H9 (cell line): ENCODE measurements around the gene PEX16. TPM values are rescaled to one million over a fixed set of nuclear protein-coding genes. Genes with fewer than 3 reads are reported as not detected.

Experiments
- DNase-seq: peaks from one replicate; pipeline ENCODE4 v3.0.0-alpha.2; 2017
- H2AFZ ChIP-seq: one replicate; pipeline ENCODE4 v1.6.1; 2013; ENCODE audit warnings: mild to moderate bottlenecking, low read length, control low read depth, moderate library complexity
- H2AK5ac ChIP-seq: 2 replicates; pipeline ENCODE4 v1.6.1; 2013; ENCODE audit warnings: low read length, control low read depth, mixed read lengths; ENCODE audit not compliant: insufficient read length
- H2BK120ac ChIP-seq: one replicate; pipeline ENCODE4 v1.6.1; 2013; ENCODE audit warnings: low read depth, mild to moderate bottlenecking, low read length, control low read depth, inconsistent platforms; ENCODE audit not compliant: poor library complexity, severe bottlenecking
- H2BK12ac ChIP-seq: 2 replicates; pipeline ENCODE4 v1.6.1; 2013; ENCODE audit warnings: low read length, control low read depth, mixed read lengths, low read depth; ENCODE audit not compliant: insufficient read length
- H2BK15ac ChIP-seq: 2 replicates; pipeline ENCODE4 v1.6.1; 2013; ENCODE audit warnings: low read depth, low read length, control low read depth
- H2BK20ac ChIP-seq: one replicate; pipeline ENCODE4 v1.6.1; 2013; ENCODE audit warnings: low read depth, mild to moderate bottlenecking, low read length, control low read depth, inconsistent platforms; ENCODE audit not compliant: poor library complexity, severe bottlenecking
- H2BK5ac ChIP-seq: 2 replicates; pipeline ENCODE4 v1.6.1; 2013; ENCODE audit warnings: low read length, control low read depth, mixed read lengths; ENCODE audit not compliant: insufficient read length
- H3K14ac ChIP-seq: 2 replicates; pipeline ENCODE4 v1.6.1; 2013; ENCODE audit warnings: low read length, control low read depth; ENCODE audit not compliant: insufficient read depth
- H3K18ac ChIP-seq: 2 replicates; pipeline ENCODE4 v1.6.1; 2013; ENCODE audit warnings: low read depth, mild to moderate bottlenecking, mixed read lengths, low read length, control low read depth; ENCODE audit not compliant: insufficient read length
- H3K23ac ChIP-seq: 2 replicates; pipeline ENCODE4 v1.6.1; 2013; ENCODE audit warnings: low read length, control low read depth, mixed read lengths, low read depth; ENCODE audit not compliant: insufficient read length
- H3K23me2 ChIP-seq: 2 replicates; pipeline ENCODE4 v1.6.1; 2013; ENCODE audit warnings: low read depth, mild to moderate bottlenecking, mixed read lengths, low read length, control low read depth; ENCODE audit not compliant: insufficient read length, poor library complexity, severe bottlenecking
- H3K27ac ChIP-seq: 2 replicates; pipeline ENCODE4 v1.5.1; 2013; ENCODE audit warnings: low read length, control low read depth, mixed read lengths, low read depth; ENCODE audit not compliant: insufficient read length
- H3K27me3 ChIP-seq: 2 replicates; pipeline ENCODE4 v1.6.1; 2013; ENCODE audit warnings: low read length, control low read depth, inconsistent platforms; ENCODE audit not compliant: insufficient read depth
- H3K4ac ChIP-seq: 2 replicates; pipeline ENCODE4 v1.6.1; 2013; ENCODE audit warnings: low read depth, mild to moderate bottlenecking, control low read depth, inconsistent platforms, low read length, moderate library complexity
- H3K4me1 ChIP-seq: 2 replicates; pipeline ENCODE4 v1.6.1; 2013; ENCODE audit warnings: low read length, control low read depth, inconsistent platforms; ENCODE audit not compliant: insufficient read depth
- H3K4me2 ChIP-seq: 2 replicates; pipeline ENCODE4 v1.6.1; 2013; ENCODE audit warnings: low read length, control low read depth, mixed read lengths; ENCODE audit not compliant: insufficient read length, insufficient read depth
- H3K56ac ChIP-seq: 2 replicates; pipeline ENCODE4 v1.6.1; 2013; ENCODE audit warnings: low read depth, mild to moderate bottlenecking, mixed read lengths, low read length, control low read depth; ENCODE audit not compliant: insufficient read length
- H3K79me1 ChIP-seq: 2 replicates; pipeline ENCODE4 v1.6.1; 2013; ENCODE audit warnings: low read depth, mild to moderate bottlenecking, moderate library complexity, low read length, control low read depth, inconsistent platforms; ENCODE audit not compliant: insufficient read depth, poor library complexity, severe bottlenecking
- H3K79me2 ChIP-seq: 2 replicates; pipeline ENCODE4 v1.6.1; 2013; ENCODE audit warnings: low read length, control low read depth, inconsistent platforms; ENCODE audit not compliant: insufficient read depth
- H3K9ac ChIP-seq: 2 replicates; pipeline ENCODE4 v1.6.1; 2013; ENCODE audit warnings: low read length, control low read depth, mixed read lengths; ENCODE audit not compliant: insufficient read length; ENCODE audit errors: extremely low read depth
- H3K9me3 ChIP-seq: one replicate; pipeline ENCODE4 v1.6.1; 2013; ENCODE audit warnings: low read depth, low read length, inconsistent platforms; ENCODE audit not compliant: control insufficient read depth
- H3T11ph ChIP-seq: one replicate; pipeline ENCODE4 v1.6.1; 2013; ENCODE audit warnings: mild to moderate bottlenecking, low read length, control low read depth, inconsistent platforms
- H4K20me1 ChIP-seq: one replicate; pipeline ENCODE4 v1.6.1; 2013; ENCODE audit not compliant: control insufficient read depth, insufficient read length, insufficient read depth
- H4K5ac ChIP-seq: 2 replicates; pipeline ENCODE4 v1.6.1; 2013; ENCODE audit warnings: low read depth, mild to moderate bottlenecking, mixed read lengths, low read length, control low read depth; ENCODE audit not compliant: insufficient read length
- H4K8ac ChIP-seq: replicated peaks from 2 replicates; pipeline ENCODE4 v1.6.1; 2013; ENCODE audit warnings: low read length, control low read depth, mixed read lengths, low read depth; ENCODE audit not compliant: insufficient read length
- H4K91ac ChIP-seq: 2 replicates; pipeline ENCODE4 v1.6.1; 2013; ENCODE audit warnings: low read depth, mild to moderate bottlenecking, moderate library complexity, mixed read lengths, low read length, control low read depth; ENCODE audit not compliant: insufficient read length
- H3K27ac Mint-ChIP-seq, 3 experiments: 2 replicates in 2 of 3; 3 replicates in 1 of 3; pipeline ENCODE4 v1.8.0; 2020 to 2021; ENCODE audit warnings: mixed read lengths in 3 of 3, mild to moderate bottlenecking in 1 of 3, moderate library complexity in 1 of 3
- H3K27me3 Mint-ChIP-seq: 2 replicates; pipeline ENCODE4 v1.8.0; 2021; ENCODE audit warnings: low read depth, mild to moderate bottlenecking, moderate library complexity, mixed read lengths
- H3K36me3 Mint-ChIP-seq, 3 experiments: 2 replicates in 2 of 3; 3 replicates in 1 of 3; pipeline ENCODE4 v1.8.0; 2020 to 2021; ENCODE audit warnings: low read depth in 3 of 3, mixed read lengths in 3 of 3; ENCODE audit not compliant: insufficient read depth in 1 of 3
- H3K4me1 Mint-ChIP-seq, 2 experiments: 2 replicates each; pipeline ENCODE4 v1.8.0; 2020; ENCODE audit warnings: mixed read lengths in 2 of 2
- H3K4me3 Mint-ChIP-seq, 2 experiments: 2 replicates in 1 of 2; 3 replicates in 1 of 2; pipeline ENCODE4 v1.8.0; 2020 to 2021; ENCODE audit warnings: mild to moderate bottlenecking in 2 of 2, mixed read lengths in 2 of 2, moderate library complexity in 1 of 2
- H3K9me3 Mint-ChIP-seq, 2 experiments: 2 replicates in 1 of 2; 3 replicates in 1 of 2; pipeline ENCODE4 v1.8.0; 2020; ENCODE audit warnings: mild to moderate bottlenecking in 2 of 2, mixed read lengths in 2 of 2, moderate library complexity in 1 of 2
- WGBS: extraction: QIAGEN DNeasy Blood & Tissue Kit; methylation state at CpG from one replicate; pipeline ENCODE4 v1.1.7; 2013; ENCODE audit warnings: missing lambda C conversion rate, low lambda C conversion rate, mixed read lengths; ENCODE audit not compliant: insufficient read length; ENCODE audit errors: extremely low coverage; 5-methylcytosine and 5-hydroxymethylcytosine counted together
- total RNA-seq: library from RNA; stranded (reverse); gene quantifications from 2 replicates; pipeline ENCODE4 v1.2.1, GENCODE V29; 2021
- TF ChIP-seq, protein P1 (sequence below): fragments of 200-600 bp; sonication (generic); conservative IDR thresholded peaks from 3 replicates; pipeline ENCODE4 v1.8.0; 2021; ENCODE audit warnings: antibody characterized with exemption, mild to moderate bottlenecking

PEX16 gene
- total RNA-seq, 1 experiment from 2014 or later, result 30.8 TPM

GRCh38 chr11:45895553-45896259 lies 22.0 kb downstream of the PEX16 start:
- H3T11ph ChIP-seq, result no peak overlapping the region
- H3K4me2 ChIP-seq, result no peak overlapping the region
- H3K4me3 Mint-ChIP-seq, result no peak overlapping the region; a peak in 1 of 5 replicates

More at GRCh38 chr11:45895553-45896259, 22.0 kb downstream of the PEX16 start:
- Histone ChIP-seq H3K9ac (no peak overlapping the region), H2BK12ac (no peak overlapping the region), H3K79me2 (no peaks in the 10 kb centered on the region), H4K20me1 (no peaks in the 10 kb centered on the region), H3K18ac (no peak overlapping the region), H3K23me2 (peaks cover 7% of the 10 kb centered on the region), H3K23ac (no peak overlapping the region), H3K4me1 (no peaks in the 10 kb centered on the region; the same call in 1 of the 2 replicates), H2AFZ (no peak overlapping the region), H3K27ac (no peak overlapping the region), H3K56ac (no peak overlapping the region), H2BK20ac (no peak overlapping the region), H2BK5ac (no peak overlapping the region), H3K79me1 (no peaks in the 10 kb centered on the region), H3K27me3 (no peaks in the 10 kb centered on the region), H2BK120ac (no peak overlapping the region), H4K8ac (no peak overlapping the region), H4K91ac (no peak overlapping the region), H3K9me3 (no peaks in the 10 kb centered on the region), H3K4ac (no peak overlapping the region), H2BK15ac (no peak overlapping the region), H2AK5ac (no peak overlapping the region), H3K14ac (no peak overlapping the region; the same call in 1 of the 2 replicates), H4K5ac (no peak overlapping the region)
- WGBS, result no CpG with 5 or more reads among the region's 8 CpGs
- Mint-ChIP-seq H3K9me3 (no peaks in the 10 kb centered on the region), H3K27me3 (peaks cover 3% of the 10 kb centered on the region), H3K27ac (no peak overlapping the region), H3K36me3 (peaks cover 0 to 11% (median 0%) of the 10 kb centered on the region in 3 experiments; a peak in 3 of 7 replicates), H3K4me1 (peaks cover 28 to 48% of the 10 kb centered on the region in 2 experiments)
- TF ChIP-seq, protein P1, sequence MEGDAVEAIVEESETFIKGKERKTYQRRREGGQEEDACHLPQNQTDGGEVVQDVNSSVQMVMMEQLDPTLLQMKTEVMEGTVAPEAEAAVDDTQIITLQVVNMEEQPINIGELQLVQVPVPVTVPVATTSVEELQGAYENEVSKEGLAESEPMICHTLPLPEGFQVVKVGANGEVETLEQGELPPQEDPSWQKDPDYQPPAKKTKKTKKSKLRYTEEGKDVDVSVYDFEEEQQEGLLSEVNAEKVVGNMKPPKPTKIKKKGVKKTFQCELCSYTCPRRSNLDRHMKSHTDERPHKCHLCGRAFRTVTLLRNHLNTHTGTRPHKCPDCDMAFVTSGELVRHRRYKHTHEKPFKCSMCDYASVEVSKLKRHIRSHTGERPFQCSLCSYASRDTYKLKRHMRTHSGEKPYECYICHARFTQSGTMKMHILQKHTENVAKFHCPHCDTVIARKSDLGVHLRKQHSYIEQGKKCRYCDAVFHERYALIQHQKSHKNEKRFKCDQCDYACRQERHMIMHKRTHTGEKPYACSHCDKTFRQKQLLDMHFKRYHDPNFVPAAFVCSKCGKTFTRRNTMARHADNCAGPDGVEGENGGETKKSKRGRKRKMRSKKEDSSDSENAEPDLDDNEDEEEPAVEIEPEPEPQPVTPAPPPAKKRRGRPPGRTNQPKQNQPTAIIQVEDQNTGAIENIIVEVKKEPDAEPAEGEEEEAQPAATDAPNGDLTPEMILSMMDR, result no peak
- DNase-seq, result no peak
